H4 (cell line): Measurements from ENCODE around the gene MYLK. TPM values are rescaled to one million over a fixed set of nuclear protein-coding genes. Genes with fewer than 3 reads are reported as not detected.

Experiments
- total RNA-seq: library from RNA; depleted of rRNA; stranded (reverse); fragments of >200 nt; shearing (Covaris generic); gene quantifications from 2 replicates; pipeline ENCODE4 v1.2.3, GENCODE V29; 2014; rRNA removed

MYLK gene
- total RNA-seq, 1 experiment from 2014 or later = 25.1 TPM

Other genes starting within 250 kb of the MYLK start
- gene CCDC14, start 76.9 kb upstream of the MYLK start, total RNA-seq = 22.5 and 27.0 TPM in 2 replicates
- not detected in 2 replicates for gene ROPN1, start 107.8 kb upstream of the MYLK start, total RNA-seq
- 8.1 and 21.7 TPM in 2 replicates for gene KALRN, start 149.0 kb upstream of the MYLK start, total RNA-seq